Stimulated activated naive CD8-positive, alpha-beta T cell treated with anti-CD3 and anti-CD28 coated beads, Interleukin-15, Interleukin-2, amounts not matched to agents 100 U/mL and 50 U/mL, for 24 hours (primary cell): ENCODE measurements around the gene DLG2.

Source experiments
- ATAC-seq: fragments of 150-1000 bp; cut with Tn5 transposase; one replicate; pipeline ENCODE4 v1.10.0; 2021
- DNase-seq: peaks from one replicate; pipeline ENCODE4 v3.0.0; 2021

DLG2 gene

DNA sequence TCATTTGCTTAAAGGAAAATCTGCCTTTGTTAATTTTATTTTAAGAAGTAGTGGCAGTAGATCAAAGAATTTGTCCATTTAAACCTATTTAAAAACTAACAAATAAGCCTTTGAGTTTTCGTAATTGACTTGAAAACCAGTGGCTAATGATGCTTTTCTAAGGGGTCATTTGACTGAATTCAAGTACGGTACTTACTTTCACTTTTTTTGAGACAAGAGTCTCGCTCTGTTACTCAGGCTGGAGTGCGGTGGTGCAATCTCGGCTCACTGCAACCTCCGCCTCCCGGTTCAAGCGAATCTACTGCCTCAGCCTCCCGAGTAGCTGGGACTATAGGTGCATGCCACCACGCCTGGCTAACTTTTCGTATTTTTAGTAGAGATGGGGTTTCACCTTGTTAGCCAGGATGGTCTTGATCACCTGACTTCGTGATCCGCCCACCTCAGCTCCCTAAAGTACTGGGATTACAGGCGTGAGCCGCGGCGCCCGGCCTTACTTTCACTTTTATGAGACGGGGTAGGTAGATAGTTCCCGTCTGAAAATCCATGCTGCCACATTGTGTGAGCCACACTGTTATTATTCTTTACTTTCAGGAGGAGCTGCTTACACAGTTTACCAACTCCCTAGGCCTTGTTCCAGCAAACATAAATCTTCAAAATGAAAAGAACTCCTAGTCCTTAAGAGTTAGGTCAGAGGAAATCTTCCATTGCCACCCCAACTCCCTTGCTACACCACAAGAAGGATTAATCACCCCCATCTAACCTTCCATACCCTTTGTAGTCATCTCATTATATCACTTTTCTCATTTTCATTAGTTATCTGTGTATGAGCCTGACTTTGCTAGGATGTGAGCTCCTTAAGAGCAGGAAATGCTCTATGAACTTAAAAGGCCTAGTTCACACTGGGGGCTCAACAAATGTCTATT lies 1414.4 kb downstream of the DLG2 start:
- ATAC-seq: no peak
- no peak for DNase-seq

DNA sequence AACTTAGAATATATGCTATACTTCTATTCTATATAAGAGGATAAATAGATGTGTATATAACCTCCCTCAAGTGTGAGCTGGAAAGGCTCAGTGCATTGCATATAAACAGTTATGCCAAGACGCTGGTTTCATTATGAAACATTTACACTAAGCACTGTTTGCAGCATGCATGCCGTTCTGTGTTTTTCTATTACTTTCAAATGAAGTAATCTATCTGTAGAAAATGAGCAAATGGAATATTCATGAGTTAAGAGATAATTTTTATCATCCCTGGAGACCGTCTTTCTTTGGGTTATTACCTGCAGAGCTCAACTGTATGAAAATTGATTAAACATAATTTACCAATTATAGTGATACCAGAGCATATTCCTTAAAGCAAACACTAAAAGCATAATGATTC lies 1415.2 kb downstream of the DLG2 start:
- ATAC-seq (no peak), DNase-seq (no peak)

DNA sequence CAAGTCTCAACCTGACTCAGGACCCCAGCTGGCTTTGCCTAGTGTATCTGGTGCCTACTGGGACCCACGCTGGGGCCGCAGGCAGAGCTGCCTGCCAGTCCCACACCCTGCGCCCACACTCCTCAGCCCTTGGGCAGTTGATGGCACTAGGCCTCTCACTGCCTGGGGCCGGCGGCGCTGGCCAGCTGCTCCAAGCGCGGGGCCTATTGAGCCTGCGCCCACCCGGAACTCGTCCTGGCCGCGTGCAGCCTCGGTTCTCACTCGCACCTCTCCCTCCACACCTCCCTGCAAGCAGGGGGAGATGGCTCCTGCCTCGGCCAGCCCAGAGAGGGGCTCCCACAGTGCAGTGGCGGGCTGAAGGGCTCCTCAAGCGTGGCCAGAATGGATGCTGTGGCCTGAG lies 1432.4 kb downstream of the DLG2 start:
- DNase-seq: no peak
- no peak for ATAC-seq

DNA sequence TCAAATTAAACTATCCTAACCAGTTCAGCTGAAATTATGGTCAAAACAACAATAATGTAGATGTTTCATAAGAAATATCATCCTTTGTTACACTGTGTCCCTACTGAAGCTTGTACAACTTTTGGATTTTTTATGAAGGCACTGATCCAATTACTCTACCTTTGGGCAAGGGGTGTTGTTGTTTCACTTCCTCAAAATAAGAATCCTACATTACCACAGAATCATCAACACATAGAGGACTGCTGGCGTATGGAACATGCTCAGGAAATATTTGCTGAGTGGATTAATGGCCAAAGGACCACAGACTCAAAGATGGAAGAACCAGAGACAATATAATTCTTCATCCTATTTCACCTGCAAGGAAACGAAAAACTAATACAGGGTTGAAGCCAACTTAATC lies 1433.4 kb downstream of the DLG2 start:
- ATAC-seq (no peak), DNase-seq (no peak)

DNA sequence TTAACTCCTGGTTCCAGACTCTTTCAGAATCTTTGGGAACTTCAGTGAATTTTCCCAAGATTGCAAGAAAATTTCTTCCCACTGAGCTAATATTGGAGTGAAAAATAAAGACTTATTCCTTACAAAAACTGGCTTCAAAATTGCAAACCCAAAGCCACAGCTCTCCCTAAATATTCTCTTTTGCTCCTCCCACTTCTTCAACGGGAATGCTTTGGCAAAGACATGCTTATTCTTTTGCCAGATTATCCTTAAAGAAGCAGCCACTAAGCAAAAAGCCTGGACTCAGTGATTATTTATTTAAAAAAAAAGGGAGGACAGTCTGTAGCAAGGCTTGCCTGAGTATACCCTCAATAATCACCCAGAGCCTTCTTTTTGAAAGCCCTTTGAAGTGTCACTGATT lies 1438.6 kb downstream of the DLG2 start:
- DNase-seq (no peak), ATAC-seq (no peak)

DNA sequence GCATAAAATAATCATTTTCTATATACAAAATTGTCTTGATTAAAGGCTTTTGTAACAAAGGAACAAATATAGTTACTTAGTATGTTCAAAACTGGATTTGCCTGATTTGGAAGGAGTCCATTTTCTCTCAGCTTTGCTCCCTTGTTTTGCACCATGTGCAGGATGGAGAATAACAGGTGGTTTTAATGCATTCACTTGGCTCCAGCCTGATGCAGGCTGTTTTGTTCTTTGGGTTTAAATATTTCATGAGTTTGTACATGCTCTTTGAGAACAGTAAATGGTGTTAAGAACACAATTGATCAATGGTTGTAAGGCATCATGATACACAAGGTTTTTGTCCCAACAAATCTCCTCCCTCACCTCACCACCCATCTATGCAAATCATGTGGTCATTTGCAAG lies 1454.1 kb downstream of the DLG2 start:
- ATAC-seq (no peak), DNase-seq (no peak)

DNA sequence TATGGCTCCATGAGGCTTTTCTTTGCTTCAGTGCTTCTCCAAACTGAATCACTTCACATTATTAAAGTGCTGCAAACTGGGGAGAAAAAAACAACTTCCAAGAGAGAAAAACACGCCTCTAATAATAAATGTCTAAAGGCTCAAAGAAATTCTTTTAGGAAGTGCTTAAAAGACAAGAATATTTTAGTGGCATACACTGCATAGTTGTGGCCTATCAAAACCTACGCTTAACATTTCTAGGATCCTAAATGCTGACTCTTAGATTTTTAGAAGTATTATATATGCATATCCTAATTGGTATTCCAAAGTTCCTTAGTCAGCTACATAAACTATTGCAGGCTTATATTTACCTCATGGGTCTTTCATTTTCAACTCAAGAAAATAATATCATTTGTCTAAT lies 1462.0 kb downstream of the DLG2 start:
- DNase-seq (no peak), ATAC-seq (no peak)

DNA sequence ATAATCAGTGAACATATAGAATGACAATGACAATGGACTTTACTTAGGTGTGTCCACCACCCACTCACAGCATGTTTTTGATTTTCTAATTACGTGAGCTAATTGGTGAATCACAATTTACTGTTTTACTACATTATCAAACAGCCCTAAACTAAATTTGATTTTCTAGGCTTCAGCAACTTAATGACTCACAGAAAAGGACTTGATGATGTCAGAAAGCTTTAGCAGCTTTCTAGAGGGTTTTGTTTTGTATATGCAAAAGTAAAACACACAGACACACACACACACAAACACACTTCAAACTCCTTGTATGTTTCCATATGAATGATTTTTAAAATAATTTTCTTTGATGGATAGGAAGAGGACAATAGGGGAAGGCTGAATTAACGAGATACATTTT lies 1462.4 kb downstream of the DLG2 start:
- no peak for ATAC-seq

DNA sequence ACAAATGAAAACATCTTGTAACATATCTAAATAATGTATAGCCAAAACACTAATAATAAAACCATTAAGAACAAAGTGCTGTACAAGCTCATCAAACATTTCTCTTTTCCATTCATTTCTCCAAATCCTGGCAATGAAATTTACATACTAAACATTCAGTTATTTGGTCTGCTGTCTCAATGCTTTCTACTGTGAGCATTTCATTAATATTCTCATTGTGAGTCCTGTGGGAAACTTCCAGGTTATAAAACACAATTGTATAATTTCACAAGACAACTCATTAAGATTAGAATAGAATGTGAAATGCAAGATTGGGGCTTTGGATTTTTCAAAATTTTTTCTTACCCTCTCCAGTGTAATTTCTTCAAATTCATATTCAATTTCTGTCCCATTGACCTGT lies 1464.0 kb downstream of the DLG2 start:
- DNase-seq (no peak), ATAC-seq (no peak)

More for the DNA sequence above, 1462.4 kb downstream of the DLG2 start:
- no peak for DNase-seq

DNA sequence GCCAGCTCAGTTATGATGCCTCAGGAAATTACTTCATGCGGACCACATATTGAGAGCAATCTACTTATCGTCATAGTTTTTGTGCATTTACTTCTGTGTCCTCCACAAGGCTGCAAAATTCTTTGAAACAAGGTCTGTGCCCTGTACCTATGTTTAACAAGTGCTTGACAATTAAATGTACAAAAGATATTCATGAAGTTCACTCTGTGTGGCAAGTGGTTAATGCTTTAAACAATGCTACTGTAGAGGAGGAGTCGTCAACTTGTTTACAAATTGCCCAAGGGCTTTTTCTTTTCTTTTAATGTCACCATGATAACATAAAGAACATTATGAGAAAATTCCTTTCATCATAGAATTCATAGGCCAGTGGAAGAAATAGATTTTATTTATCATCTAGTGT lies 1469.5 kb downstream of the DLG2 start:
- ATAC-seq (no peak), DNase-seq (no peak)

DNA sequence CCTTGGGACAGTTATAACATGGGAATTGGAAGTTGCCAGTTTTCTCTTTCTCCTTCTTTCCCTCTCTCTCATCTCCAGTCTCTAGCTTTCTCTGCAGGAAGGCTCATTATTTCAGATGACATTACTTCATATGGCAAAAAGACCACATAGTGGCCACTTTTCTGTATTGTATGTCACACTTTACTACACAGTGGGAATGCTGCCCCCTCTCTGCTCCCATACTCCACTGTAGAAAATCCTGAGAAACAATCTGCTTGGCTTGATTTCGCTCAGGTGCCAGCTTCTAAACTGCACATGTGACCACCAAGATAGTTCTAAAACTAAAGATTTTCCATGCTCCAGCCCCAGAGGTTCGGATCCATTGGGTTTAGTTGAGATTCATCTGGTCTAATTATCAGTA lies 1480.3 kb downstream of the DLG2 start:
- ATAC-seq: no peak
- no peak for DNase-seq

DNA sequence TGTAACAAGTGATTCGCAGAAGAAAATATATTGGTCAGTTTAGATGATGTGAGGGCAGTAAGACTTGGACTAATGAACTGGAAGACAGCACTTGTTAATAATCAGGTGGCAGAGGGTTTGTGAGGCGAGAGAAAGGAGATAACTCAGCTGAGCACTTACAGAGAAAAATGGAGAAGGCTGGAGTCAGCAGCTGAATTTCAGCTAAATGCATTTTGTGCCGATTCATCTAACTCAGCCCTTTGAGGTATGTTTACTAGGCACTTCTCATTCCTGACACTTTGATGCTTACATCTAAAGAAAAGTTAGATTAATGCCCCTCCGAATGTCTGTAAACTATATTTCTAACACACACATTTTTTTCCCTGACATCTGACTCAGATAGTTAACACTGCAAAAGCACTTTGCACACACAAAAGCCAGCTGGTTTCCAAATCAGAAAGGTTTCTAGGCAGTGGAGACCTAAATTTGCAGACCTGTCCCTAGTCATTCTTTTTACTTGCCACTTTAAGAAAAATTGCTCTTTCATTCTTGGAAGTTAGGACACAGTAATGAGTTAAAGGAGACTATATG lies 1481.4 kb downstream of the DLG2 start:
- no peak for ATAC-seq
- DNase-seq: no peak

DNA sequence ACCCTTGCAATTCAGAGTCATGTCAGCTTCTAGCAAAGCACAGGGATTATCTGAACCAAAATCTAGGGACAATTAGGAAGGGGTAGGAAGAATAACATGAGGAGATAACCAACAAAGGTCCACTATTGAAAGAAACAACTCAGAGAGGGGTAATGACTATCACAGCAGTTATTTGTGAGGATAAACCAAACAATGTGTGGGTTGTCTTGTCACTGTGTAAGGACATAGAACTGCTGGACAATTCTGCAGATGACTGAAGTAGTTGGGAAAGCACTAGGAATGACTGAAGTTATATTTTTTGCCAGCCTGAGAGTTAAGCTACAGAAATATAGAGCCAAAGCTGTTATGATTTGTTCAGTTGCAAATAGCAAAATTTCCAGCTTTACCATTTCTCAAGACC lies 1482.6 kb downstream of the DLG2 start:
- DNase-seq: no peak
- no peak for ATAC-seq

DNA sequence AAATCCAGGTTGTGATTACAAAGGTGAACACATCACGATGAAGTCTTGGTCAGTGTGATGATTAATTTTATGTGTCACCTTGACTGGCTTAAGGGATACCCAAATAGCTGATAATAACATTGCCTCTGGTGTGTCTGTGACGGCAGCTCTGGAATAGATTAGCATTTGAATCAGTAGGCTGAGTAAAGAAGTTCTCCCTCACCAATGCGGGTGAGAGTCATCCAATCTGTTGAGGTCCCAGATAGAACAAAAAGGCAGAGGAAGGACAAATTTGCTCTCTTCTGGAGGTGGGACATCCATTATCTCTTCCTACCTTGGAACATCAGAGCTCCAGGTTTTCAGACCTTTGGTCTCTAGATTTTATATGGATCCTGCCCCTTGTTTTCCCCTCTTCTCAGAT lies 1484.7 kb downstream of the DLG2 start:
- DNase-seq (no peak), ATAC-seq (no peak)

DNA sequence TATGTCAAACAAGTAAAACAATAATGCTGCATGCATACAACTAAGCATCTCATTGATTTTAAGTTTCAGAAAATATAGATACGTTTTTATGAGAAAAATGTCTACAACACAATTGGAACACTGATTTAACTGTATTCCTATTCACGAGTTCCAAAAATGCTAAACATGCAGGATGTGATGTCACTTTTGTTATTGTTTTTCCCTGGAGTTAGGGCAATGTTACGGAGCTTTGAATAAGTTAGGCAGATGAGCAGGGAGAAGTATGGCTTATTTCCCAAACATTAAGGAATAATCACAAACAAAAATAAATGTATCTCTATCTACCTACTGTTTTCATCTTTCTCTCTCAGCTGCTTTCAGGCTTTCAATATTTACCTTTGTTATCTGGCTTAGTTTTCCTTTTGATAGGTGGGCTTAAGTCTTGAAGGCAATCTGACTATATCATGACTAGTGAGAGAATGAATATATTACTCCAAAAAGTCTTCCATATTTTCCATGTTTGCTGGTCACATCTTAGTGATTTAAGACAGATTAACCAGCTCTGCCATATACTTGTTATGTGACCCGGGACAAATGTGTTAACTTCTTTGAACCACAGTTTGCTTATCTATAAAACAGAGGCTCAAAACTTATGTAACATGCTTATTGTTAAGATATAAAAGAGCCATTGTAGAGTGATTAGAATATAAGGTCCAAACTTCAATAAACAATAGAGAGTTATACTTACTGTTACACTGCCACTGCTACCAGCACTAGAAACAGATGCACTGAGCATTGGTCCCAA lies 1486.6 kb downstream of the DLG2 start:
- ATAC-seq: no peak
- DNase-seq: no peak

DNA sequence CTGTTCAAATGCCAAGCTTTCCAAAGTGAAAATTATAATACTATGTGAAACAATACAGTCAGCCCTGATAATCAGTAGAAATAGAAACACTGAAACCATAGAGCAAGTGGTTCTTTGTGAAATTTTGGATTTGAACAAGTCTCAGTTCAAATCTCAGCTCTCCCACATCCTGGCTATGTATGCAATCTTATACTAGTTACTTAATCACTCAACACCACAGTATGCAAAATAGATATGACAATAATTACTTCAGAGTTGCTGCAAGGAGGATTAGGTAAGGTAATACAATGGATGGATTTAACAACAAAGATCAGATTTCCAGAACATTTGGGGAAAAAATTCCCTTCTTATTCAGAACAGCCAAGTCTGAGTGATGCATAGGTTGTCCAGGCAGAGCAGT lies 1489.2 kb downstream of the DLG2 start:
- DNase-seq (no peak), ATAC-seq (no peak)

DNA sequence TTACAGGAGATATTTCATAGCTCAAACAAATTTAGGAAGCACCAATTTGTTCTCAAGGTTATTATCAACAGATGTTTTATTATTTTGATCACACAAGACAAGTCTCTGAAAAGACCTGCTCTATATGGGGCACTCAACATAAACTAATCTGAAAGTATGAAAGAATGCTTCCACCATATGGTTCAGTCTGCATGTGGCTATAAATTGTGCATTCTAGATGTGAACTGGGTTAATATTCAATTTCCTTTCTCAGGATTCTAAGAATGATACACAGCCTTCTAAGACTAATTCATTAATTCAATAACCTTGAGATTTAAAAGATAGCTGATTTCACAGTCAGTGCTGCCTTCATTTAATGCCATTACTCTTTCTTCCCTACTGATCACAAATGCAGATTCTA lies 1489.6 kb downstream of the DLG2 start:
- DNase-seq (no peak), ATAC-seq (no peak)

DNA sequence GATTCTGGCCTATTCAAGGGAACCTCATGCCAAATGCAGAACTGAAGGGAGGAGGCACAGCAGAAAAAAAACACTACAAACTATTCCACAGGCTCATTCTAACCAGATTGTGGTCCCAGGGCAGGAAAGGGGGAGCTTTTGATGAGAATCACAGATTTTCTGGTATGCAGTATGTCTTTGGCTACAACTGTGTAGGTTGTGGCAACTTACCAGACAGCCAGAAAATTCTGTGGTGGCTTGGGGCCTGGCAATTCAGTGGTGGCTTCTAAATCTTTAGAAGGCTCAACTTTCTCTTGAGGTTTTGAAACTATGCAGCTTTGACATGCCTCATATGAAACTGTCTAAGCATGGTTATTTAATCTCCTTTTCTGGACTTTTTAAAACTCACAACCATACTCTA lies 1490.2 kb downstream of the DLG2 start:
- DNase-seq: no peak
- ATAC-seq: no peak

DNA sequence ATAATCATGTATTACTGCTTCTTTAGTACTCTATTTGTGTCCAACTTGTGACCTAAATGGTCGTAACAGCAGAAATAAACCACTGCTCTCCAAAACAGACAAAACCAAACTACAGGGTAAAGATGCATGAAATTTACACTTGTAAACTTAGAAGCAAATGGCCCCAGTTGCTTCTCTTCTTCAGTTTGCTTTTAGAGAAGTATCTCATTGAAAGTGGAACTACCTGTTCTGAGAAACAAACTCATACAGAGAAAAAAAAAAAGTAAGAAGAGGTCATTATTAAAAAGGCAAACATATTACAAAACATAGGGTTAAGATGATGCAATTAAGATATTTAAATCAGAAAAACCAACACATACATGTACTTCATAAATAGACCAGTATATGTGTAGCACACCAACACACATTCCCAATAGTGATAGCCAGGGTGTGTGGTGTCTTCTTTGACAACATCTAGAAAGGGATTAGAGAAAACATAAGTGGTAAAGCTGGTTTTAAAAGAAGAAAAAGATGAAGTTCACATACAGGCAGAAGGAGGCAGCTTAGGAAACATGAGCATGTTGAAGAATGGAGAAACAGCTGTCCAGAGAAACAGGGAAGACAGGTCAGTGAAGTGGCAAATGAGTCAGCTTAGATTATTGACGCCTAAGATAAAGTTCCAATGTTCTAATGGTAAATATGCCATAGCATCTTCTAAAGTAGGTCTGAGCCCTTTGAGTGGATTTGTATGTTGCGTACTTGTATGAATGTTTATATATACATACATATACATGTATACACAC lies 1496.3 kb downstream of the DLG2 start:
- no peak for DNase-seq

DNA sequence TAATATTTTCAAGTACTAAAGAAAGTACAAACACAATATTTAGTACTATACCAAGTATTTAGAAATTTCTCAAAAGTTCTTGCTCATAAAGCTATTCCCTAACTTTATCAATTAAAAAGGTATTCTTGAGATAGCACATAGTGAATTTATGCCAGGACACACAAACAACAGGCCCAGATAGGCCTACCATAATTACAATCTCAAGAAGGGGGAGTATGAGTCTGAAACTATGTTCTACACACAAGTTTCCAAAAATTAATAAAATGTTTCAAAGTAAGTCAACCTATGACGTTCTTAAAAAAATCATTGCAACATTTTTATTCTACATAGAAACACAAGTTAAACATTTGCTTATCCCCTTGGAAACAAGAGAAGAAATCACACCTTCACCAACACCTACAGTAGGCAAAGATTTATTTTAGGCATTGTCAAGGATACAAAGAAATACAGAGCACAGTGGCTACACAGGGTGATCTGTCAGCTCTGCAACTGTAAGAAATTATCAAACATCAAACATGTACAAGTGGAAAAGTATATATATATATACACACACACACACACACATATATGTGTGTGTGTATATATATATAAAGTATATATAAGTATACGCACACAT lies 1497.1 kb downstream of the DLG2 start:
- DNase-seq (no peak), ATAC-seq (no peak)

More for the DNA sequence above, 1496.3 kb downstream of the DLG2 start:
- no peak for ATAC-seq

DNA sequence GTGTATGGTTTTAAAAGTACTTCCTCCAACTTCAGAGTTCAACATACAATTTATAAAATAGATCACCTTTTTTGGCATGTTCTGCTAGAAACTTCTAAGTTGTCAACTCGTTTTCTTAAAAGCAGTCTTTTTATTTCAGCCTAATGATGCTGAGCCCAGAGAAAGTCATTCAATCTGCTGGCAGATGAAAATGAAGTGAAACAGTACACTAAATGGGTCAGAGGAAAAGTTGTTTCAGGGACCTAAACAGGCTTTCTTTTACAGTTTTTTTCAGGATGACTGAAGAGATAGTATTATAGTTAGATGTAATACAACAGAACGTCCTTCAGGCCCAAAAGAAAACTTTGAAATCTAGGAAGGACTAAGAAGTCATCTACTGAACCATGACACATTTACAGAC lies 1498.3 kb downstream of the DLG2 start:
- ATAC-seq: no peak

DNA sequence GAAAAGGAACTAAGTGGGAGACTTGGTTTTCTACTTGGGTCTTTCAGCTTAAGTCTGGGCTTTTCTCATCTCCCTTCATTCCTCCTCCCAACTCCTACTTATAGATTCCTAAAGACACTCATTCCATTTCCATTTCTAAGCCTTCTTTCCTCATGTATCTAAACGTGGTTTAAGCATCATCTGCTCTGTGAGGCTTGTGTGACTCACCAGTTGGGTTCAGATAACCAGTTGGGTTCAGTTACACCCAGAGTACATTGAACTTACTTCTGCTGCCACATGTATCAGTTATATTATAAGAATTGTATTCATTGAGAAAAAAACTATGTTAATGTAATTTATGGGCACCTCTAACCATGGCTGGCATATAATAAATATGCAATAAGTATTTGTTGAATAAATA lies 1509.8 kb downstream of the DLG2 start:
- no peak for DNase-seq
- no peak for ATAC-seq

More for the DNA sequence above, 1498.3 kb downstream of the DLG2 start:
- no peak for DNase-seq
